Measurements from ENCODE around the gene RAB3D.
"Not testable (repeated sequence)": the region's sequence is repeated elsewhere in the genome, so short reads cannot be mapped to it uniquely, and the experiment has no call there.

Gene RAB3D

GRCh38 chr19:11339254-11340098, at the start of gene RAB3D:
TSS of gene RAB3D (minus strand) at chr19:11339657. CDS start at chr19:11337399, 2,258 bp downstream.
- DNase-seq = peak; percentile 88 to 96 (median 95)

DNA sequence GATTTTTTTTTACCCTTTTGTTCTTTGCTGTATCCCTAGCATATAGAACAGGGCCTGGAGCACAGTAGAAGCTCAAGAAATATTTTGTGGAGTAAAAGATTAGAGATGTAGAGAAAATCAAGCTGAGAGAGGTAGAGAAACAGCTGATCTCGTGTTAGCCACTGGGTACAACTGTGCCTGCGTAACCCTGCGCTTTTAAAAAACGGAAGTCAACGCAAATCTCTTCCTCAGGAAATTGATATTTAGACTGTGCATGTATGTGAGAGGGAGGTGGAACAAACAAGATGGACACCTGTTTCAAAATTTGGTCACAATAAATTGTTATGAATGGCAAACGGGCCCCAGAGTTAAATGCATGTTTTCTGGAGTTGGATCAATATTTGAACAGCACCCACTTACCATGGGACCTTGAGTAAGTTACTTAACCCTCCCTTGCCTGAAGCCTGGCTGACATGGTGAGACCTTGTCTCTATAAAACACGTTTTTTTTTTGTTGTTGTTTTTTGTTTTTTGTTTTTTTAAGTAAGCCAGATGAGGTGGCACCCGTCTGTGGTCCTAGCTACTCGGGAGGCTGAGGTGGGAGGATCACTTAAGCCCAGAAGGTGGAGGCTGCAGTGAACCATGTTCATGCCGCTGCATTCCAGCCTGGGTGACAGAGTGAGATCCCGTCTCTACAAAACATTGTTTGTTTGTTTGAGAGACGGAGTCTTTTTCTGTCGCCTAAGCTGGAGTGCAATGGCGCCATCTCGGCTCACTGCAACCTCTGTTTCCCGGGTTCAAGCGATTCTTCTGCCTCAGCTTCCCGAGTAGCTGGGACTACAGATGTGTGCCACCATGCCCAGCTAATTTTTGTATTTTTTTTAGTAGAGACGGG, 47.9 kb upstream of the RAB3D start:
- DNase-seq = peak; percentile 49 to 61 (median 57)

GRCh38 chr19:11384778-11385129, 45.3 kb upstream of the RAB3D start:
- no peak for DNase-seq

DNA sequence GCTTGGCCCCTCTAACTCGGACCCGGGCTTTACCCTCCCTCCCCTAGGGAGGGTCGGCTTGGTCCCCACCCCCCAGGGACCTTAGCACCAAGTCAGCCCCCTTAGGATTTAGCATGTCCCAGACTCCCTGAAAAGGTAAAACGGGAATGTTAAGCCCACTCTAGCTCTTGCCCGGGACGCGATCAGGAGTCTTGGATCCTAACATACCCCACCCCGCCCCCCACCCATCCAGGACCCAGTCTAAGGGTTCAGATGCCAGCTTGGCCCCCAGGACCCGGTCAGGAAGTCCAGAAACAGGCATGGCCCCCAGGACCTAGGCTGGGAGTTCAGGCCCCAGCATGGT, 44.2 kb upstream of the RAB3D start:
- DNase-seq = no peak

- peak; percentile 64 to 82 (median 71) for DNase-seq
Measured at GRCh38 chr19:11382898-11383705, 43.6 kb upstream of the RAB3D start.

DNA sequence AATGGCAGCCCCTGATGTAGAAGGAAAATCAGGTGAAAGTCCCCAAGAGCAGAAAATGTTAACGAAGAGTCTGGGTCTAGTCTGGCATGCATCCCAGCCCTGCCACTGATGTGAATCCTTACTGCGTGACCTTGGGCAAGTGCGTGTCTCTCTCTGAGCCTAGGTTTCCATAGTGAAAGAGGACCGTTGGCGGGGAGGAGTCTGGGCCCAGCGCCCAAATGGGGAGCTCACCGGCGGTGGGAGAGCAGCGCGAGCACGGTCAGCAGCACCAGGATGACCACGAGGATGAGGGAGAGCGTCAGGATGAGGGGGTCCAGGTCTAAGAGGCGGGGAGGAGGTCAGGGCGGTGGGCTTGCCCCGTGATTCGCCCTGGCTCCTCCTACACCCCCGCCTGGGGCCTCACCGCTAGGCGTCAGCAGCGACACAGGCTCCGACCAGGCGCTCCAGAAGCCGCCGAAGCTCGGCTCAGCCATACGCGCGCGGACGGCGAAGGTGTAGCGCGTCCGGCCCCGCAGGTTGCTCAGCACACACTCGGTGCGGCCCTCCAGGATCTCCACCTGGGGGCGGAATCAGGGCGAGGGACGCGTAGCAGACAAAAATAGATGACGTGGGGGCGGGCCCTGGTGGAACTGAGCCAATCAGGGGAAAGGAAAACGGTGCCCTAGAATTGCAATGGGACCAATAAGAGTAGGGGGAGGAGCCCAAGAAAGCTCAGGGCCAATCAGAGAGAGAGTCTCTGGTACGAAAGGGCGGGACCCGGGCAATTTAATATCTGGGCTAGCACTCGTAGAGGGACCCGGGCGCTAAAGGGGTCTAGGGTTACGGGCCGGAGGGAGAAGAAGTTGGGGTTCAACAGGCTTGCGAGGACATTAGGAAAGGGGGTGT, 41.4 kb upstream of the RAB3D start:
- DNase-seq = peak; percentile 94 to 95 (median 94)

DNA sequence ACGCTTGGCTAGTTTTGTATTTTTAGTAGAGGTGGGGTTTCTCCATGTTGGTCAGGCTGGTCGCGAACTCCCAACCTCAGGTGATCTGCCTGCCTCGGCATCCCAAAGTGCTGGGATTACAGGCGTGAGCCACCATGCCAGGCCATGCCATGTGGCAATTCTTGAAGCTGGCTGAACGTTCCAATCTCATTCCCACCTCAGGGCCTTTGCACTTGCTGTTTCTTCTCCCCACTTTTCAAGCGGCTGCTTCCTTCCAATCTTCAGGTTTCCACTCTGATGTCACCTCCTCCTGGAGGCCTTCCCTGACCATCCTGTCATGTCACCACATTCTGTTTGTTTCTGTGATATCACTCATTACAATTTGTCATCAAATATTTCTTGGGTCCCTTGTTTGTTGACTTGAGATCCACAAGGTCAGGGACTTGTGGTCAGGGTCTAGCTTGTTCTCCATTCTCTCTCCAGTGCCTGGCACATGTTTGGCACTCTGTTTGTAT, 40.4 kb upstream of the RAB3D start:
- DNase-seq = no peak

DNA sequence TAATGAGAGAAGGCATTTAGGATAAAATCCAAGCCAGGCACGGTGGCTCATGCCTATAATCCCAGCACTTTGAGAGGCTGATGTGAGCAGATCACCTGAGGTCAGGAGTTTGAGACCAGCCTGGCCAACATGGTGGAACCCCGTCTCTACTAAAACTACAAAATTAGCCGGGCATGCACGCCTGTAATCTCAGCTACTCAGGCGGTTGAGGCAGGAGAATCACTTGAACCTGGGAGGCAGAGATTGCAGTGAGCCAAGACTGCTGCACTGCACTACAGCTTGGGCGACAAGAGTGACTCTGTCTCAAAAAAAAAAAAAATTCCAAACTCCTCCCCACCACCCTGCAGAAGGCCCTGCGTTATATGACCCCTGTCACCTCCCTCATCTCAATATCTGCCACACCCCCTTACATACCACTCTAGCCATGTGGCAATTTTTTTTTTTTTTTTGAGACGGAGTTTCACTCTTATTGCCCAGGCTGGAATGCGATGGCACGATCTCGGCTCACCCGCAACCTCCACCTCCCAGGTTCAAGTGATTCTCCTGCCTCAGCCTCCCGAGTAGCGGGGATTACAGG, 39.9 kb upstream of the RAB3D start:
- not testable (repeated sequence) for DNase-seq

DNA sequence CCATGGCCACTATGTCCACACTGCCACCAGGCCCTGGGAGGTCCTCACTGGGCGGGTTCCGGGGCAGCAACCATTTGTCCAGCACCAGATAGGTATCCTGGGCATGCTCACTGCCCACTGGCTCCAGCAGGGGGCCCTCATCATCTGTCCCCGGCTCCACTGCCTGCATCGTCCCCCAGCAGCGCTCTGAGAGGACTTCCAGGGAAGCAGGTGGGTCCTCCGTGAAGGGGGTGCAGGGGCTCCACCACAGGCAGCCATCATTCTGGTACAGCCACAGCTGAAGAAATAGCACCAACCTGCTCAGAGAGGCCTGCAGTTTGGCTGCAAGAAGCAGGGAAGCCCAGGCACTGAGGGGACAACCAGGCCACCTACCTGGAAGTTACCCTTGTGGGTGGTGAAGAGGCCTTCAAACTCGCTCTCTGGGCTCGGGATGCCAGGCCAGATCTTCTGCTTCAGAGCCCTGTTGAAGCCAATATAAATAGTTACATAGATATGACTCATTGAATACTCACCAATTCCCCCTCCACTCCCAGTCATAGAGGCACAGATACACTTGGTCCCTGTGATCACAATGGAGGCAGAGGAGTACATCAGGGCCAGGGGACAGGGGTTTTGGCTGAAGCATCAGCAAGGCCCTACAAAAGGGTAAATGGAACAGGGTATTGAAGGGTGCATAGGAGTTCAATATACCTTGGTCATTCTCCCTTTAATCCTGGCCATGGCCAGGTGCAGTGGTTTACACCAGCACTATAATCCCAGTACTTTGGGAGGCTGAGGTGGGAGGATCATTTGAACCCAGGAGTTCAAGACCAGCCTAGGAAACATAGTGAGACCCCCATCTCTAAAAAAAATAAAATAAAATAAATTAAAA, 39.1 kb upstream of the RAB3D start:
- DNase-seq = peak; percentile 47 to 63 (median 49)

DNA sequence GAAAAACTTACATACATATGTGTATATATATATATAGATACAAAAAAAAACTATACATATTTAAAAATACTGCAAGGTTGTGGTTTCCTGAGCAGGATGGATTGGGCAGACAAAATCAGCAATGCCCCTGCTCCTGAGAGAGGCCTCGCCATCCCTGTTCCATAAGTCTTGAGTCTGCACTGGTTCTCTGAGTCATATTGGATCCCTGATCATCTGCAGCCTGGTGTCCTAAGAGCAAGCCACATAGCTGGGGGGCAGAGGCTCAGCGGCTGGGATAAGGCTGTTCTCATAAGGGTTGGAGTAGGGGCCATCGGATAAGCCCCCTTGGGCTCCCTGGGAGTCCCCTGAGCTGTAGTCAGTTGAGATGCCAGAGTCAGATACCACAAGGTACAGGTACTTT, 38.3 kb upstream of the RAB3D start:
- DNase-seq = no peak

- peak; percentile 62 to 73 (median 64) for DNase-seq
Measured at GRCh38 chr19:11377237-11377636, 37.8 kb upstream of the RAB3D start.

GRCh38 chr19:11375143-11375948, 35.9 kb upstream of the RAB3D start:
- DNase-seq = peak in 2 of 3 donors; percentile 26 to 47

- DNase-seq = peak; percentile 98 to 100 (median 99)
Measured at GRCh38 chr19:11374433-11375142, 35.1 kb upstream of the RAB3D start, which contains the start of gene SWSAP1. TSS of gene SWSAP1 (plus strand) at chr19:11374666. CDS start at chr19:11374681, 15 bp downstream.

GRCh38 chr19:11373885-11374432, 34.5 kb upstream of the RAB3D start:
- peak in 1 of 3 donors; percentile 6 for DNase-seq

DNA sequence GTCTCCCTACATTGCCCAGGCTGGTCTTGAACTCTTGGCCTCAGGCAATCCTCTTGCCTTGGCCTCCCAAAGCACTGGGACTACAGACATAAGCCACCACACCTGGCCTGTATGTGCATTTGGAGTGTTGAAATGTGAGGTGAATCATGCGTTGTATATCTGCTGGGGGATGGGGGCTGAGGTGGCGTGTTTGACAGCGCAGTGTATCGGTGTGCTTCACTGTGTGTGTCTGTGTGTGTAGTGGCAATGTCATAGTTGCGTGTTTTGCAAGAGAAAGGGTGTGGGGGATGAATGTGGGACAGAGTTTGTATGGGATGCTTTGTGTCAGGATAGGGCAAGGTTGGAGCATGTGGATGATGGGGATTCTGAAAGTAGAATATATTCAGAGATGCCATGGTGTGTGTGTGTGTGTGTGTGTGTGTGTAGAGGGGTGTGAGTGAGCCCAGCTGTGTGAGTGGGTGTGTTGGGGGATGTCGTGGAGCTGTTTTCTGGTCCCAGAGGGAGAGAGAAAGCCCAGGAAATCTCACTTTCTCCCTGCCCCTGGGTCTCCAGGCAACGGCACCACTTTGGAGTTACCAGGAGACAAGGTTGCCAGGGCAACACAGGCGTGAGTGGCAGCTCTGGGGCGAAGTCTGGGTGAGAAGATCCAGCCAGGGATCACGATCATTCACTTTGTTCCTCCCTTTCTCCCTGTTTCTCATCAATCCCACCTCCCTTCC, 33.9 kb upstream of the RAB3D start:
- peak in 1 of 3 donors; percentile 15 for DNase-seq

DNA sequence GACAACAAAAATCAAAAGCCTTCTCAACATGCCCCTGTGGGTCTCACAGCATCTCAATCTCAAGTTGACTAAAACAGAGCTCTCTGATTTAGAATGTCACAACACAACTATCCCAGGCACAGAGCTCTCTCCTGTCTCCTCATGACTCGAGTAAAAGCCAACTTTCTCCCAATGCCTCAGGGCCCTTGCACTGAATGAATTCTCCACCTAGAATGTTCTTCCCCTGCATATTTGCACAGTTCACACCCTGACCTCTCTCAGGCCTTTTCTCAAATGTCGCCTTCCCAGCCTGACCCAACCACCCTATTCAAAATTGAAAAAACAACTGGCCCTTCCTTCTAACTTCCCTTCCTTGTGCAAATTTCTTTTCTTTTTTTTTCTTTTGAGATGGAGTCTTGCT, 31.3 kb upstream of the RAB3D start:
- no peak for DNase-seq

DNA sequence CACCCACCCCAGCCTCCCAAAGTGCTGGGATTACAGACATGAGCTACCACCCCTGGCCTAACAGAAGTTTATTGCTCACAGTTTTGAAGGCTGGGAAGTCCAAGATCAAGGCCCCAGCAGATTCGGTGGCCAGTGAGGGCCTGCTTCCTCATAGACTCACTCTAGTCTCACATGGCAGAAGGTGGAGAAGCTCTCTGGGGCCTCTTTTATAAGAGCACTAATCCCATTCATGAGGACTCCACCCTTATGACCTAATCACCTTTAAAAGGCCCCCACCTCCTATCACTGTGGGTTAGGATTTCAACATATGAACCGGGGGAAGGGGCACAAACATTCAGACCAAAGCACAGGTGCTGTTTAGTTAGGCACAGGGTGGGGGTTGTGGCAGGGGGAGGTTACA, 28.1 kb upstream of the RAB3D start:
- no peak for DNase-seq

Measured in suppressor macrophage treated with lipopolysaccharide for 1 hour (primary cell).